ENCODE results near the gene CDKN2AIP. TPM values are rescaled to one million over a fixed set of nuclear protein-coding genes. Genes with fewer than 3 reads are reported as not detected.
"Not testable (repeated sequence)": the region's sequence is repeated elsewhere in the genome, so short reads cannot be mapped to it uniquely, and the experiment has no call there.

Gene CDKN2AIP
- polyA plus RNA-seq, 2 donors, result 18.9 to 20.8 TPM

GRCh38 chr4:183458005-183458404, 13.6 kb downstream of the CDKN2AIP start:
- Histone ChIP-seq H3K36me3 (ENCODE audit: control insufficient read depth in 2 of 2, insufficient read depth in 2 of 2, low read length in 1 of 2) (peaks cover 0 to 2% of the 10 kb centered on the region in 2 donors), H3K27ac (ENCODE audit: low read depth in 2 of 2, low read length in 1 of 2) (no peak overlapping the region), H3K4me1 (ENCODE audit: control insufficient read depth in 2 of 2, insufficient read depth in 2 of 2, low read length in 1 of 2) (no peaks in the 10 kb centered on the region), H3K9me3 (ENCODE audit: control insufficient read depth in 2 of 2, insufficient read depth in 1 of 2, low read depth in 1 of 2, low read length in 1 of 2) (no peaks in the 10 kb centered on the region), H3K27me3 (ENCODE audit: control insufficient read depth in 1 of 2, insufficient read depth in 2 of 2, low read length in 2 of 2) (no peaks in the 10 kb centered on the region), H3K4me3 (ENCODE audit: low read depth in 1 of 2, low read length in 2 of 2) (no peak overlapping the region)
- WGBS, 2 donors, result 79 to 86% methylated on average over 5 of the region's 5 CpGs

- not testable (repeated sequence) for H3K4me3 ChIP-seq (ENCODE audit: low read depth in 1 of 2, low read length in 2 of 2); H3K9me3 ChIP-seq (ENCODE audit: control insufficient read depth in 2 of 2, insufficient read depth in 1 of 2, low read depth in 1 of 2, low read length in 1 of 2); H3K27ac ChIP-seq (ENCODE audit: low read depth in 2 of 2, low read length in 1 of 2); H3K27me3 ChIP-seq (ENCODE audit: control insufficient read depth in 1 of 2, insufficient read depth in 2 of 2, low read length in 2 of 2); H3K36me3 ChIP-seq (ENCODE audit: control insufficient read depth in 2 of 2, insufficient read depth in 2 of 2, low read length in 1 of 2); H3K4me1 ChIP-seq (ENCODE audit: control insufficient read depth in 2 of 2, insufficient read depth in 2 of 2, low read length in 1 of 2)
- 79 to 89% methylated on average over 11 of the region's 11 CpGs for WGBS, 2 donors
Observed at GRCh38 chr4:183463903-183464619, 19.6 kb downstream of the CDKN2AIP start.

DNA sequence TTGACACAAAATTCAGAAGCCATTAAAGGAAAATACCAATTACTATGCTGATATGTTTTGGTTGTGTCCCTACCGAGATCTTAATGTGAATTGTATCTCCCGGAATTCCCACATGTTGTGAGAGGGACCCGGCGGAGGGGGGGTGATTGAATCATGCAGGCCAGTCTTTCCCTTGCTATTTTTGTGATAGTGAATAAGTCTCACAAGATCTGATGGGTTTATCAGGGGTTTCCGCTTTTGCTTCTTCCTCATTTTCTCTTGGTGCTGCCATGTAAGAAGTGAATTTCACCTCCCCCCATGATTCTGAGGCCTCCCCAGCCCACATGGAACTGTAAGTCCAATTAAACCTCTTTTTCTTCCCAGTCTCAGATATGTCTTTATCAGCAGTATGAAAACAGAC, 21.4 kb downstream of the CDKN2AIP start:
- not testable (repeated sequence) for H3K9me3 ChIP-seq (ENCODE audit: control insufficient read depth in 2 of 2, insufficient read depth in 1 of 2, low read depth in 1 of 2, low read length in 1 of 2); H3K36me3 ChIP-seq (ENCODE audit: control insufficient read depth in 2 of 2, insufficient read depth in 2 of 2, low read length in 1 of 2); H3K27ac ChIP-seq (ENCODE audit: low read depth in 2 of 2, low read length in 1 of 2); H3K27me3 ChIP-seq (ENCODE audit: control insufficient read depth in 1 of 2, insufficient read depth in 2 of 2, low read length in 2 of 2); H3K4me1 ChIP-seq (ENCODE audit: control insufficient read depth in 2 of 2, insufficient read depth in 2 of 2, low read length in 1 of 2); H3K4me3 ChIP-seq (ENCODE audit: low read depth in 1 of 2, low read length in 2 of 2)
- 46 to 73% methylated on average over 5 of the region's 5 CpGs for WGBS, 2 donors

DNA sequence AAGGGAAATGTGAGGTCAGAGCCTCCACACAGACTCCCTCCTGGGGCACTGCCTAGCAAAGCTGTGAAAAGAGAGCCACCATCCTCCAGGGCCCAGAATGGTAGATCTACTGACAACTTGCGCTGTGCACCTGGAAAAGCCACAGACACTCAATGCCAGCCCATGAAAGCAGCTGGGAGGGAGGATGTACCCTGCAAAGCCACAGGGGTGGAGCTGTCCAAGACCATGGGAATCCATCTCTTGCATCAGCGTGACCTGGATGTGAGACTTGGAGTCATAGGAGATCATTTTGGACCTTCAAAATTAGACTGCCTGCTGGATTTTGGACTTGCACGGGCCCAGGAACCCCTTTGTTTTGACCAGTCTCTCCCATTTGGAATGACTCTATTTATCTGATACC, 22.8 kb downstream of the CDKN2AIP start:
- WGBS, 2 donors, result 86 to 94% methylated on average over 3 of the region's 3 CpGs
- H3K27me3 ChIP-seq (ENCODE audit: control insufficient read depth in 1 of 2, insufficient read depth in 2 of 2, low read length in 2 of 2), result no peaks in the 10 kb centered on the region

GRCh38 chr4:183468210-183469095, 24.0 kb downstream of the CDKN2AIP start:
- Histone ChIP-seq H3K27ac (ENCODE audit: low read depth in 2 of 2, low read length in 1 of 2) (no peak overlapping the region), H3K9me3 (ENCODE audit: control insufficient read depth in 2 of 2, insufficient read depth in 1 of 2, low read depth in 1 of 2, low read length in 1 of 2) (peaks cover 0 to 2% of the 10 kb centered on the region in 2 donors), H3K4me3 (ENCODE audit: low read depth in 1 of 2, low read length in 2 of 2) (no peak overlapping the region), H3K4me1 (ENCODE audit: control insufficient read depth in 2 of 2, insufficient read depth in 2 of 2, low read length in 1 of 2) (no peaks in the 10 kb centered on the region), H3K36me3 (ENCODE audit: control insufficient read depth in 2 of 2, insufficient read depth in 2 of 2, low read length in 1 of 2) (no peaks in the 10 kb centered on the region), H3K27me3 (ENCODE audit: control insufficient read depth in 1 of 2, insufficient read depth in 2 of 2, low read length in 2 of 2) (no peaks in the 10 kb centered on the region)
- WGBS, 2 donors, result 64 to 69% methylated on average over 7 of the region's 7 CpGs

More for the DNA sequence above, 22.8 kb downstream of the CDKN2AIP start:
- Histone ChIP-seq H3K27ac (ENCODE audit: low read depth in 2 of 2, low read length in 1 of 2) (no peak overlapping the region), H3K36me3 (ENCODE audit: control insufficient read depth in 2 of 2, insufficient read depth in 2 of 2, low read length in 1 of 2) (no peaks in the 10 kb centered on the region), H3K4me1 (ENCODE audit: control insufficient read depth in 2 of 2, insufficient read depth in 2 of 2, low read length in 1 of 2) (no peaks in the 10 kb centered on the region), H3K4me3 (ENCODE audit: low read depth in 1 of 2, low read length in 2 of 2) (no peak overlapping the region), H3K9me3 (ENCODE audit: control insufficient read depth in 2 of 2, insufficient read depth in 1 of 2, low read depth in 1 of 2, low read length in 1 of 2) (peaks cover 0 to 2% of the 10 kb centered on the region in 2 donors)

DNA sequence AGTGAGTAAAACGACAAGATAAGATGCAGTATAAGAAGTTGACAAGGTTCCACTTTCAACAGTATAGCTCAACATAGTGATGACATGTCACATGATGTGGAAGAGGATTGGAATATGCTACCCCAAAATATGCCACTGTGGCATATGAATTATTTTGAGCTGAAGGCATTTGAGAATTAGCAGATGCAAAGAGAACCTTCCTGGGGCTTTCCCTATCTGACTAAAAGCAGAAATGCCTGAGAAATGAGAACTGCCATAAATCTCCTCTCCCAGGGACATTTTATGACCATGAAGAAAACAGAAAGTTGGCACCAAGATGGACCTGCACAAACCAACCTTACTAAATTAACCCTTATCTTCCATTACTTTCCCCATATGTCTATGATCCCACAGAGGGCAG, 24.8 kb downstream of the CDKN2AIP start:
- Histone ChIP-seq H3K27me3 (ENCODE audit: control insufficient read depth in 1 of 2, insufficient read depth in 2 of 2, low read length in 2 of 2) (no peaks in the 10 kb centered on the region), H3K27ac (ENCODE audit: low read depth in 2 of 2, low read length in 1 of 2) (peak overlapping the region in 1 of 2 donors; percentile 31), H3K9me3 (ENCODE audit: control insufficient read depth in 2 of 2, insufficient read depth in 1 of 2, low read depth in 1 of 2, low read length in 1 of 2) (no peaks in the 10 kb centered on the region), H3K36me3 (ENCODE audit: control insufficient read depth in 2 of 2, insufficient read depth in 2 of 2, low read length in 1 of 2) (no peaks in the 10 kb centered on the region), H3K4me1 (ENCODE audit: control insufficient read depth in 2 of 2, insufficient read depth in 2 of 2, low read length in 1 of 2) (no peaks in the 10 kb centered on the region), H3K4me3 (ENCODE audit: low read depth in 1 of 2, low read length in 2 of 2) (no peak overlapping the region)
- WGBS, 2 donors, result 87 to 95% methylated on average over 1 of the region's 1 CpG

DNA sequence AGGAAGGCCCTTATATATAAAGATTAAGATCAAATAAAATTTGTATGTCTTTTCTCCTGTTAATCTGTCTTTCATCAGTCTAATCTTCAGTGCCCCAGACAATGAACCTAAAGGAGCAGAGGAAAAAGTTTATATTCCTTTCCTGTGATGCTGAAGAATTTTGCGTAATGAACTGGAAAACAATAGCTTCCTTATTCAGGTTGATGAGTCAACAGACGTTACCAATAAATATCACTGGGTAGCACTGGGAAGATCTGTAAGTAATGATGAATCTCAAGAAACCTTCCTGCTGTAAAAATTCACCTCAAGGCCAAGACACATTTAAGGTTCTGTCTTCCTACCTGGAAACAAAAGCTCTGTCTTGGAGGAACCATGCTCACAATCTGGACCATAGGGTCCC, 25.5 kb downstream of the CDKN2AIP start:
- Histone ChIP-seq H3K27ac (ENCODE audit: low read depth in 2 of 2, low read length in 1 of 2) (no peak overlapping the region), H3K4me1 (ENCODE audit: control insufficient read depth in 2 of 2, insufficient read depth in 2 of 2, low read length in 1 of 2) (no peaks in the 10 kb centered on the region), H3K27me3 (ENCODE audit: control insufficient read depth in 1 of 2, insufficient read depth in 2 of 2, low read length in 2 of 2) (no peaks in the 10 kb centered on the region), H3K4me3 (ENCODE audit: low read depth in 1 of 2, low read length in 2 of 2) (no peak overlapping the region), H3K36me3 (ENCODE audit: control insufficient read depth in 2 of 2, insufficient read depth in 2 of 2, low read length in 1 of 2) (no peaks in the 10 kb centered on the region), H3K9me3 (ENCODE audit: control insufficient read depth in 2 of 2, insufficient read depth in 1 of 2, low read depth in 1 of 2, low read length in 1 of 2) (no peaks in the 10 kb centered on the region)
- WGBS, 2 donors, result 66 to 71% methylated on average over 2 of the region's 2 CpGs

- H3K4me1 ChIP-seq (ENCODE audit: control insufficient read depth in 2 of 2, insufficient read depth in 2 of 2, low read length in 1 of 2), result no peaks in the 10 kb centered on the region
- no peaks in the 10 kb centered on the region for H3K9me3 ChIP-seq (ENCODE audit: control insufficient read depth in 2 of 2, insufficient read depth in 1 of 2, low read depth in 1 of 2, low read length in 1 of 2)
- WGBS, 2 donors, result 57 to 62% methylated on average over 4 of the region's 4 CpGs
- no peaks in the 10 kb centered on the region for H3K36me3 ChIP-seq (ENCODE audit: control insufficient read depth in 2 of 2, insufficient read depth in 2 of 2, low read length in 1 of 2)
- H3K27me3 ChIP-seq (ENCODE audit: control insufficient read depth in 1 of 2, insufficient read depth in 2 of 2, low read length in 2 of 2), result no peaks in the 10 kb centered on the region
- H3K27ac ChIP-seq (ENCODE audit: low read depth in 2 of 2, low read length in 1 of 2), result no peak overlapping the region
- no peak overlapping the region for H3K4me3 ChIP-seq (ENCODE audit: low read depth in 1 of 2, low read length in 2 of 2)
Observed at GRCh38 chr4:183470821-183471220, 26.4 kb downstream of the CDKN2AIP start.

DNA sequence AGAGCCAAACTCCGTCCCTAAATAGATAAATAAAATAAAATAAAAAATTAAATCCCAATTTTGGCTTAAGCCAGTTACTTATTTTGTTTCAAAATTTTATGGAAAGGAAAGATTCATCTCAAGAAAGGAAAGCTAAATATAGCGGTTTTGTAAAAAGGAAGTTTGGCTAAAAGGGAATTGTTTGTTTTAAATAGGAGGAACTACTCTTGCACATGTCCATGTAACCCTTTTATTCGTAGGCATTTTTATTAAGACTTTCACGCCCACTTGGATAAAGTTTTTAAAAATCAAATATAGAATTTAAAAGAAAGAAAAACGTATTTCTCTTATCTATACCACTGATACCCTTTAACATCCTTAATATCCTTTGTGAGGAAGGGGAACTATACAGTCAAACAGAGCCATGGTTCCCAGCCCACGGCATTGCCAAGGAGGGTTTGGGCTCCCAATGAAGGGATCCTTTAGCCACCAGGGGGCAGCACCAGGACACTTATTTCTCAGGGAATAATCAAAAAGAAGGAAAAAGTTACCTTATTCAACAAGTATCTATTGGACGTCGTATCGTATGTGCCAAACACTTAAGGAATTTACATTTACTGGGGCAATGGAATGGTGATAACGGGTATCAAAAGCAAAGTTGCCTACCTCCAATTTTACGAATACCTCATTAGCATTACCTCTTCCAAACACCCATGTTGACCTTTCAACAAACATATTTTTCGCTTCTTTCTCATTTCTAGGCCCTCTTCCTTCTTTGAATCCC, 27.7 kb downstream of the CDKN2AIP start:
- Histone ChIP-seq H3K27me3 (ENCODE audit: control insufficient read depth in 1 of 2, insufficient read depth in 2 of 2, low read length in 2 of 2) (no peaks in the 10 kb centered on the region), H3K4me1 (ENCODE audit: control insufficient read depth in 2 of 2, insufficient read depth in 2 of 2, low read length in 1 of 2) (no peaks in the 10 kb centered on the region), H3K9me3 (ENCODE audit: control insufficient read depth in 2 of 2, insufficient read depth in 1 of 2, low read depth in 1 of 2, low read length in 1 of 2) (no peaks in the 10 kb centered on the region), H3K4me3 (ENCODE audit: low read depth in 1 of 2, low read length in 2 of 2) (no peak overlapping the region), H3K27ac (ENCODE audit: low read depth in 2 of 2, low read length in 1 of 2) (no peak overlapping the region), H3K36me3 (ENCODE audit: control insufficient read depth in 2 of 2, insufficient read depth in 2 of 2, low read length in 1 of 2) (no peaks in the 10 kb centered on the region)
- WGBS, 2 donors, result 27 to 30% methylated on average over 12 of the region's 12 CpGs
